ENCODE results near the gene CAPN9.
A peak's percentile ranks its signal among the peaks of the same experiment; 100 is the strongest.

The CAPN9 gene

GRCh38 chr1:230798491-230798890, 51.3 kb downstream of the CAPN9 start:
- no peak for DNase-seq (ENCODE audit: low spot score)

- no peak for DNase-seq (ENCODE audit: low spot score)
These were observed 54.0 kb downstream of the CAPN9 start for GRCh38 chr1:230800891-230801840.

- DNase-seq (ENCODE audit: low spot score), result no peak
These were observed 57.2 kb downstream of the CAPN9 start for GRCh38 chr1:230804396-230804795.

- DNase-seq (ENCODE audit: low spot score), result no peak
These were observed 59.4 kb downstream of the CAPN9 start for GRCh38 chr1:230806552-230806951.

GRCh38 chr1:230807029-230807428, 59.8 kb downstream of the CAPN9 start:
- DNase-seq (ENCODE audit: low spot score), result no peak

- no peak for DNase-seq (ENCODE audit: low spot score)
These were observed 60.5 kb downstream of the CAPN9 start for GRCh38 chr1:230807561-230808280.

GRCh38 chr1:230808281-230808872, 61.2 kb downstream of the CAPN9 start:
- peak; percentile 72 for DNase-seq (ENCODE audit: low spot score)

GRCh38 chr1:230809256-230809990, 62.2 kb downstream of the CAPN9 start:
- DNase-seq (ENCODE audit: low spot score), result no peak

GRCh38 chr1:230812568-230812967, 65.4 kb downstream of the CAPN9 start:
- DNase-seq (ENCODE audit: low spot score), result no peak

- no peak for DNase-seq (ENCODE audit: low spot score)
These were observed 67.9 kb downstream of the CAPN9 start for GRCh38 chr1:230814949-230815692.

GRCh38 chr1:230816018-230816417, 68.8 kb downstream of the CAPN9 start:
- no peak for DNase-seq (ENCODE audit: low spot score)

GRCh38 chr1:230818367-230818766, 71.2 kb downstream of the CAPN9 start:
- no peak for DNase-seq (ENCODE audit: low spot score)

- no peak for DNase-seq (ENCODE audit: low spot score)
These were observed 71.7 kb downstream of the CAPN9 start for GRCh38 chr1:230818901-230819300.

GRCh38 chr1:230819976-230820375, 72.8 kb downstream of the CAPN9 start:
- no peak for DNase-seq (ENCODE audit: low spot score)

- no peak for DNase-seq (ENCODE audit: low spot score)
These were observed 73.4 kb downstream of the CAPN9 start for GRCh38 chr1:230820568-230820967.

- DNase-seq (ENCODE audit: low spot score), result no peak
These were observed 74.2 kb downstream of the CAPN9 start for GRCh38 chr1:230821346-230821745.

- DNase-seq (ENCODE audit: low spot score), result peak; percentile 84
These were observed 74.9 kb downstream of the CAPN9 start for GRCh38 chr1:230822092-230822581.

GRCh38 chr1:230823426-230823825, 76.2 kb downstream of the CAPN9 start:
- peak; percentile 72 for DNase-seq (ENCODE audit: low spot score)

- no peak for DNase-seq (ENCODE audit: low spot score)
These were observed 76.8 kb downstream of the CAPN9 start for GRCh38 chr1:230823931-230824381.

- peak; percentile 45 for DNase-seq (ENCODE audit: low spot score)
These were observed 77.3 kb downstream of the CAPN9 start for GRCh38 chr1:230824551-230824918.
